GM12864 (cell line): Measurements from ENCODE around the gene TMEM143.

Experiments
- DNase-seq: peaks from one replicate; pipeline ENCODE4 v3.0.0-alpha.2; 2011; ENCODE audit warnings: low read depth
- H3K4me3 ChIP-seq: 2 replicates; pipeline ENCODE4 v1.5.1; 2011; ENCODE audit warnings: mild to moderate bottlenecking, low read depth, low read length, control low read depth
- TF ChIP-seq, protein P1 (sequence below): IDR thresholded peaks from 2 replicates; pipeline ENCODE4 v1.5.1; 2011; ENCODE audit warnings: low read depth, mild to moderate bottlenecking, moderate library complexity, low read length, control low read depth, inconsistent platforms; ENCODE audit errors: missing control alignments

The TMEM143 gene

DNA sequence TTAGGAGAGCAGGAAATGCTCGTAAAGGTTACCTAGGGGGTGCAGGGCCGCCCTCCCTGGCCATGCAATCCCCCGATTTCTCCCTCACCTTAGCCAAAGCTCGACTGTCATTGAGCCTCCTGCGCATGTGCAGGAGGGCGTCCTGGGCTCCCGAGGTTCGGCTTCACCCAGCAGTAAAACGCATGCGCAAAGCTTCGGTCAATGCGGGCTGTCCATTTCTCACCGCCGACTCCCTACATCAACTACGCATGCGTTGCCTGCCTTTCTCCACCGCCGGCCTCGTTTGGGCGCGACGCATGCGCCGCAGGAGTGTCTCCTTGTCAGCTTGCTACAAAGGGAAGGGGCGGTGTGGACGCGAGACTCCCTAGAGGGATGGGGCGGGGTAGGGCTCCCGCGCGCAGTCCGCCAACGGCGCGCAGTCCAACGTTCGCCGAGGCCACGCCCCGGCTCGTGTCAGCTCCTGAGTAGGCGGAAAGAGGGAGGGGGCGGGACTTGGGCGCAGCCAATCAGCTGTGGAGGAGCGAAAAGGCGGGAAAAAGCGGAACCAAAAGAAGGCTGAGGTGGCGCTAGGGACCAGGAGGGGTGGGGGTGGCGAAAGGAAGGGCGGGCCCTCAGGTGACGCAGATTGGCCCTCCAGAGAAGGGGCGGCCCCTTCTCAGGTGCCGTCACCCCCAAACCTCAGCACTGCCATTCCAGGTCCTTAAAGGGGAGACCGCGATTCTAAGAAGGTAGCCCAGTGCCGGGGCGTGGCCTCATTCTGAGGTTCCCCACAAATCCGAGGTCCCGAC lies at the start of gene TMEM143, which contains the start of gene SYNGR4:
Gene TMEM143, minus strand, starts transcription at position 131 of the 788 bp plus-strand sequence. Its CDS starts 20 bp downstream, at position 111.
Gene SYNGR4, plus strand, starts transcription at position 558 of the 788 bp plus-strand sequence. CDS start 1,476 bp downstream, outside the sequence.
- TF ChIP-seq, protein P1, sequence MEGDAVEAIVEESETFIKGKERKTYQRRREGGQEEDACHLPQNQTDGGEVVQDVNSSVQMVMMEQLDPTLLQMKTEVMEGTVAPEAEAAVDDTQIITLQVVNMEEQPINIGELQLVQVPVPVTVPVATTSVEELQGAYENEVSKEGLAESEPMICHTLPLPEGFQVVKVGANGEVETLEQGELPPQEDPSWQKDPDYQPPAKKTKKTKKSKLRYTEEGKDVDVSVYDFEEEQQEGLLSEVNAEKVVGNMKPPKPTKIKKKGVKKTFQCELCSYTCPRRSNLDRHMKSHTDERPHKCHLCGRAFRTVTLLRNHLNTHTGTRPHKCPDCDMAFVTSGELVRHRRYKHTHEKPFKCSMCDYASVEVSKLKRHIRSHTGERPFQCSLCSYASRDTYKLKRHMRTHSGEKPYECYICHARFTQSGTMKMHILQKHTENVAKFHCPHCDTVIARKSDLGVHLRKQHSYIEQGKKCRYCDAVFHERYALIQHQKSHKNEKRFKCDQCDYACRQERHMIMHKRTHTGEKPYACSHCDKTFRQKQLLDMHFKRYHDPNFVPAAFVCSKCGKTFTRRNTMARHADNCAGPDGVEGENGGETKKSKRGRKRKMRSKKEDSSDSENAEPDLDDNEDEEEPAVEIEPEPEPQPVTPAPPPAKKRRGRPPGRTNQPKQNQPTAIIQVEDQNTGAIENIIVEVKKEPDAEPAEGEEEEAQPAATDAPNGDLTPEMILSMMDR = no peak
- peak within 1 kb of the TSS; percentile 62 for H3K4me3 ChIP-seq
- peak; percentile 98 for DNase-seq

- no peak overlapping the region for H3K4me3 ChIP-seq
- TF ChIP-seq, protein P1 = no peak
- DNase-seq = no peak
Observed at GRCh38 chr19:48405850-48406249, 42.1 kb upstream of the TMEM143 start.

GRCh38 chr19:48405010-48405659 lies 41.4 kb upstream of the TMEM143 start:
- TF ChIP-seq, protein P1 = no peak
- DNase-seq = no peak
- H3K4me3 ChIP-seq = no peak overlapping the region

GRCh38 chr19:48403606-48404005 lies 39.9 kb upstream of the TMEM143 start:
- peak; percentile 60 for DNase-seq
- TF ChIP-seq, protein P1 = no peak
- H3K4me3 ChIP-seq = no peak overlapping the region

DNA sequence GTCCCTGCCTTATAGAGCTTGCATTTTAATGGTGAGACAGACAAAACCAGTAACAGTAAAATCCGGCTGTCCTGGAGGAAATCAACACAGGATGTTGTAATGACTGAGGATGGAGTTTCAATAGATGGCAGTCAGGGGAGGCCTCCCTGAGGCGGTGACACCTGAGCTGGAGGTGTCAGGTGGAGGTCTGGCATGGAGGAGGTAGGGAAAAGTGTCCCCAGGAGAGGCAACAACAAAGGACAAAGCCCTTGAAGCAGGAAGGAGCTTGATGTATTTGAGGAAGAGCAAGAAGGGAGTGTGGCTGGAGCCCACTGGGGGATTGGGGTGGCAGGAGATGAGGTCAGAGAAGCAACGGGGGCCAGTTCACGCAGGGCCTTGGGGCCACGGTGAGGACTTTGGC lies 37.5 kb upstream of the TMEM143 start:
- no peak overlapping the region for H3K4me3 ChIP-seq
- TF ChIP-seq, protein P1 = no peak
- DNase-seq = no peak

GRCh38 chr19:48400018-48400742 lies 36.4 kb upstream of the TMEM143 start:
- DNase-seq = no peak
- no peak overlapping the region for H3K4me3 ChIP-seq
- TF ChIP-seq, protein P1 = no peak
